Astrocyte (in vitro differentiated cells and primary cell): ENCODE results near the gene CFAP74. TPM values are rescaled to one million over a fixed set of nuclear protein-coding genes. Genes with fewer than 3 reads are reported as not detected.

Experiments
- DNase-seq: peaks from one replicate; pipeline ENCODE4 v3.0.0-alpha.2; 2010; ENCODE audit warnings: low read depth
- FAIRE-seq: peaks from 2 replicates; lab custom pipeline; 2011; peaks lifted over from hg19 to GRCh38; lab: Jason Lieb, UNC
- H2AFZ ChIP-seq: 2 replicates; pipeline ENCODE4 v1.6.0; 2012; ENCODE audit warnings: low read depth, low read length, inconsistent platforms
- H3K27ac ChIP-seq: 2 replicates; pipeline ENCODE4 v1.5.1; 2011; ENCODE audit warnings: low read depth, low read length, inconsistent platforms
- H3K27me3 ChIP-seq: 2 replicates; pipeline ENCODE4 v1.6.0; 2011; ENCODE audit warnings: low read length, inconsistent platforms; ENCODE audit not compliant: insufficient read depth
- H3K36me3 ChIP-seq: 2 replicates; pipeline ENCODE4 v1.5.1; 2011; ENCODE audit warnings: low read length, inconsistent platforms; ENCODE audit not compliant: insufficient read depth
- H3K4me1 ChIP-seq: 2 replicates; pipeline ENCODE4 v1.5.1; 2011; ENCODE audit warnings: low read length, inconsistent platforms; ENCODE audit not compliant: insufficient read depth
- H3K4me2 ChIP-seq: 2 replicates; pipeline ENCODE4 v1.6.0; 2012; ENCODE audit warnings: low read length, inconsistent platforms
- H3K4me3 ChIP-seq: 2 replicates; pipeline ENCODE4 v1.5.1; 2011; ENCODE audit warnings: low read depth, mild to moderate bottlenecking, low read length, inconsistent platforms; ENCODE audit not compliant: insufficient read depth
- H3K79me2 ChIP-seq: 2 replicates; pipeline ENCODE4 v1.6.0; 2012; ENCODE audit warnings: mild to moderate bottlenecking, low read length, inconsistent platforms; ENCODE audit not compliant: insufficient read depth
- H3K9ac ChIP-seq: 2 replicates; pipeline ENCODE4 v1.6.0; 2012; ENCODE audit warnings: mild to moderate bottlenecking, low read length, inconsistent platforms
- H3K9me3 ChIP-seq: 2 replicates; pipeline ENCODE4 v1.5.1; 2012; ENCODE audit warnings: low read depth, mild to moderate bottlenecking, low read length, inconsistent platforms; ENCODE audit not compliant: insufficient read depth
- H4K20me1 ChIP-seq: 2 replicates; pipeline ENCODE4 v1.6.0; 2012; ENCODE audit warnings: low read length, inconsistent platforms; ENCODE audit not compliant: insufficient read depth
- H3K27ac Mint-ChIP-seq: one replicate; pipeline ENCODE4 v1.8.0; 2021; ENCODE audit warnings: mild to moderate bottlenecking, mixed read lengths; ENCODE audit not compliant: unreplicated experiment
- H3K27me3 Mint-ChIP-seq: one replicate; pipeline ENCODE4 v1.8.0; 2021; ENCODE audit warnings: low read depth, mixed read lengths; ENCODE audit not compliant: unreplicated experiment
- H3K36me3 Mint-ChIP-seq: one replicate; pipeline ENCODE4 v1.8.0; 2021; ENCODE audit warnings: low read depth, mixed read lengths; ENCODE audit not compliant: unreplicated experiment
- H3K4me1 Mint-ChIP-seq: one replicate; pipeline ENCODE4 v1.8.0; 2021; ENCODE audit warnings: low read depth, mixed read lengths; ENCODE audit not compliant: unreplicated experiment
- H3K4me3 Mint-ChIP-seq: one replicate; pipeline ENCODE4 v1.8.0; 2021; ENCODE audit warnings: mild to moderate bottlenecking, moderate library complexity, mixed read lengths; ENCODE audit not compliant: unreplicated experiment
- H3K9me3 Mint-ChIP-seq: one replicate; pipeline ENCODE4 v1.8.0; 2021; ENCODE audit warnings: mild to moderate bottlenecking, mixed read lengths; ENCODE audit not compliant: unreplicated experiment
- CTCF ChIP-seq: IDR thresholded peaks from 2 replicates; pipeline ENCODE4 v1.5.1; 2011; ENCODE audit warnings: low read depth, mild to moderate bottlenecking, inconsistent platforms, low read length, moderate library complexity; ENCODE audit not compliant: insufficient read depth
- EZH2 ChIP-seq: IDR thresholded peaks from 2 replicates; pipeline ENCODE4 v1.6.1; 2012; ENCODE audit warnings: mild to moderate bottlenecking, low read length, inconsistent platforms; ENCODE audit not compliant: insufficient read depth
- total RNA-seq: library from RNA; stranded (reverse); gene quantifications from 2 replicates; pipeline ENCODE4 v1.2.1, GENCODE V29; 2021

The CFAP74 gene
- total RNA-seq, 1 donor from 2014 or later: not detected

GRCh38 chr1:1938613-1939295 lies 64.8 kb downstream of the CFAP74 start:
- TF ChIP-seq EZH2: no peak
- no peak for TF ChIP-seq CTCF
- no peaks in the 10 kb centered on the region for H3K27me3 ChIP-seq
- Mint-ChIP-seq H3K27me3 (peaks cover 24% of the 10 kb centered on the region), H3K9me3 (no peaks in the 10 kb centered on the region), H3K4me1 (no peaks in the 10 kb centered on the region), H3K4me3 (no peak overlapping the region), H3K36me3 (peaks cover 2% of the 10 kb centered on the region), H3K27ac (no peak overlapping the region)
- peaks cover 5% of the 10 kb centered on the region for H3K9me3 ChIP-seq
- FAIRE-seq (no peak), DNase-seq (no peak)
- H2AFZ ChIP-seq: no peak overlapping the region
- H3K27ac ChIP-seq: no peak overlapping the region
- H3K79me2 ChIP-seq: no peaks in the 10 kb centered on the region
- H3K4me3 ChIP-seq: no peak overlapping the region
- no peaks in the 10 kb centered on the region for H3K4me1 ChIP-seq
- H3K9ac ChIP-seq: no peak overlapping the region
- no peaks in the 10 kb centered on the region for H4K20me1 ChIP-seq
- H3K4me2 ChIP-seq: no peak overlapping the region
- no peaks in the 10 kb centered on the region for H3K36me3 ChIP-seq

- Mint-ChIP-seq H3K27ac (no peak overlapping the region), H3K4me1 (no peaks in the 10 kb centered on the region), H3K27me3 (peaks cover 27% of the 10 kb centered on the region), H3K9me3 (no peaks in the 10 kb centered on the region), H3K4me3 (no peak overlapping the region), H3K36me3 (peaks cover 2% of the 10 kb centered on the region)
- Histone ChIP-seq H3K4me3 (no peak overlapping the region), H3K9ac (no peak overlapping the region), H3K27ac (no peak overlapping the region), H3K79me2 (no peaks in the 10 kb centered on the region), H3K36me3 (no peaks in the 10 kb centered on the region), H2AFZ (no peak overlapping the region), H3K4me2 (no peak overlapping the region), H3K9me3 (peaks cover 5% of the 10 kb centered on the region), H3K4me1 (no peaks in the 10 kb centered on the region), H4K20me1 (no peaks in the 10 kb centered on the region), H3K27me3 (no peaks in the 10 kb centered on the region)
- TF ChIP-seq CTCF: no peak
- TF ChIP-seq EZH2: no peak
- FAIRE-seq: no peak
- no peak for DNase-seq
Measured at GRCh38 chr1:1938276-1938573, 65.4 kb downstream of the CFAP74 start.

GRCh38 chr1:1937549-1938275 lies 65.9 kb downstream of the CFAP74 start:
- TF ChIP-seq CTCF (no peak), EZH2 (no peak)
- no peak for FAIRE-seq
- no peak overlapping the region for H3K4me3 Mint-ChIP-seq

More at GRCh38 chr1:1937549-1938275, 65.9 kb downstream of the CFAP74 start:
- no peaks in the 10 kb centered on the region for H3K36me3 ChIP-seq
- no peak overlapping the region for H3K27ac ChIP-seq
- Mint-ChIP-seq H3K27ac (no peak overlapping the region), H3K9me3 (no peaks in the 10 kb centered on the region), H3K4me1 (no peaks in the 10 kb centered on the region), H3K36me3 (peaks cover 2% of the 10 kb centered on the region), H3K27me3 (peaks cover 27% of the 10 kb centered on the region)
- H3K4me1 ChIP-seq: no peaks in the 10 kb centered on the region
- DNase-seq: no peak
- H3K4me3 ChIP-seq: no peak overlapping the region
- no peak overlapping the region for H2AFZ ChIP-seq
- no peak overlapping the region for H3K4me2 ChIP-seq
- no peak overlapping the region for H3K9ac ChIP-seq
- H3K79me2 ChIP-seq: no peaks in the 10 kb centered on the region
- no peaks in the 10 kb centered on the region for H4K20me1 ChIP-seq
- H3K27me3 ChIP-seq: no peaks in the 10 kb centered on the region
- peaks cover 5% of the 10 kb centered on the region for H3K9me3 ChIP-seq
